Activated CD4-positive, alpha-beta memory T cell treated with anti-CD3 and anti-CD28 coated beads, Interleukin-2, amount 10 ng/mL, durations not matched to agents 7 days and 5 days (primary cell): ENCODE results near the gene DYSF. TPM values are rescaled to one million over a fixed set of nuclear protein-coding genes. Genes with fewer than 3 reads are reported as not detected.

Experiments used
- CTCF ChIA-PET: fragments of 350-600 bp; sonication (Branson Sonifier 250); formaldehyde crosslinking; loops from one replicate; lab custom pipeline; 2021; ENCODE audit warnings: antibody characterized with exemption, inconsistent platforms; lab: Charles Lee
- POLR2A ChIA-PET: fragments of 350-600 bp; sonication (Branson Sonifier 250); formaldehyde crosslinking; loops from one replicate; lab custom pipeline; 2021; ENCODE audit warnings: antibody characterized with exemption; lab: Charles Lee
- DNase-seq: peaks from one replicate; pipeline ENCODE4 v3.0.0-alpha.2; 2020
- H3K27ac Mint-ChIP-seq: one replicate; pipeline ENCODE4 v1.8.0; 2021; ENCODE audit warnings: mild to moderate bottlenecking, mixed read lengths
- H3K27me3 Mint-ChIP-seq: one replicate; pipeline ENCODE4 v1.8.0; 2021; ENCODE audit warnings: mixed read lengths
- H3K36me3 Mint-ChIP-seq: one replicate; pipeline ENCODE4 v1.8.0; 2021; ENCODE audit warnings: low read depth, mixed read lengths
- H3K4me1 Mint-ChIP-seq: one replicate; pipeline ENCODE4 v1.8.0; 2021; ENCODE audit warnings: mixed read lengths
- H3K4me3 Mint-ChIP-seq: one replicate; pipeline ENCODE4 v1.8.0; 2021; ENCODE audit warnings: mild to moderate bottlenecking, mixed read lengths
- H3K9me3 Mint-ChIP-seq: one replicate; pipeline ENCODE4 v1.8.0; 2021; ENCODE audit warnings: mixed read lengths
- total RNA-seq, 2 experiments: library from RNA; stranded (reverse); gene quantifications; one replicate each; pipeline ENCODE4 v1.2.3, GENCODE V29; 2021

DYSF gene
- total RNA-seq, 2 experiments from 2014 or later, result not detected

DNA sequence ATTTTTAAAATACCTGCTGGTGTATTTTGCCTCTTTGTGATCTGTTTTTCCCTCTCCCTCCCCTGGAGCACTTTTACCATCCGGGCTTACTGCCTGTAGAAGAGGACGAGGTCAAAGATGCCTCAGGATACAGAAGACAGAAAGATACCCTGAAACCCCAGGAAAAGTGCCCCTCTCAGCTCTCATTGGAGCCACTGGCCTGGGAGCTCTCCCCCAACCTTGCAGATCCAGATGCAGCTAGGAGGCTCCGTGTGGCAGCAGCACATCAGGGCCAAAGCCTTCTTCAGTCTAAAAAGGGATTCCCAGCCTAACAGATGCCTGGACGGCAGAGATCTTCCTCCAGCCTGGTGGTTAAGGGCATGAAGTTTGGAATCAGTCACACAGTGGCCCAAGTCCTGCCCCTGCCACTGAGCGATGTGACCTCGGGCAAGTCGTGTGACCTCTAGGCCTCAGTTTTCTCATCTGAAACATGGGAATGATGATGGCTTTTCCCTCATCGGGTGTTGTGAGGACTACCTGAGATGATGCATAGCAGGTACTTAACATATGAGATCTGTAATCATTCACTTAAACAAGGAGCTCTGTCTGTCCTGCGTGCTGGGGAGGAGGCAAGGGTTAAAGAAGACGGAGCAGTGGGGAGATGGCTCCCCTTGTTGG is 239.4 kb downstream of the DYSF start:
- DNase-seq, result no peak
- Mint-ChIP-seq H3K36me3 (no peaks in the 10 kb centered on the region), H3K9me3 (no peaks in the 10 kb centered on the region), H3K27me3 (no peaks in the 10 kb centered on the region), H3K4me3 (no peak overlapping the region), H3K4me1 (no peaks in the 10 kb centered on the region), H3K27ac (no peak overlapping the region)
- ChIA-PET CTCF (no interaction called here), POLR2A (no interaction called here)

DNA sequence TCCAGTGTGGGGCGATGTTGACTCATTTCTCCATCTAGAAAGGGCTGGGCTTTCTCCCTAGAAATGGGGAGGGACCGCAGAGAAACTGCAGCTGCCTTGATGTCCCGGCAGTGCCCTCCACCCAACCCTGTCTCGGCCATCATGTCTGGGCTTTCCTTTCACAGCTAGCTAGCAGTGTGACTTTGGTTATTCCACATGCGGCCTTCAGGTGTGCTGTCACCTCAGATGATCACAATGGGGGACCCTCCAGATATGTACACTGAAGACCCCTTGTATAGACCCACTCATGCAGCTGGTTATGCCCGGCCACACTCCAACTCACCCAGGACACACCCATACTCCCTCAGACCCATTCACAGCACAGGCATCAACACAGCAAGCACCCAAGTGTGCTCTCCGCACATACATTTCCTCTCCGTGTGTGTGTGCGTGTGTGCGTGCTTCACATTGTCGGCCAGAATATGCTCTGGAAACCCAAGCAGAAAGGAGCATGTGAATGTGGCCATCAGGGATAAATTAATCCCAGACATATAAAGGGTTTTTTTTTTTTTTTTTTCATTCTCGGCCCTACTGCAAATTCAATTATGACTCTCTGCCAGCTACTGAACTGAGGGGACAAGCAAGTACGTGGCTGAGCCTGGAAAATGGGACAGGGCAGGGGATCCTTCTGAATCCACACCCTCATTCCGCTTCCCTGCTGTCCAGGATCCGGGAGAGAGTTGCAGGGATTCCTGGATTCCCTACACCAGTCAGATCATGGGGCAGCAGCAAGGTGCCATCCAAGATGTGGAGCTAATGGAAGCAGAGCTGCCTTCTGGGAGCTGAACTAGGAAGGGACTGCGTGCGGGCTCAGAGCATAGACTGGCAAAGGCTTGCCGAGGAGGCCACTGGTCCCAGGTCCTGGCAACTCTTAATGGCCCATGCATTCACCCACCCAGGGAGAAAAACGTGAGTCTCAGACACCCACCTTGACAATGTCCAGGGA is 240.2 kb downstream of the DYSF start:
- DNase-seq, result no peak
- Mint-ChIP-seq H3K27ac (no peak overlapping the region), H3K4me3 (no peak overlapping the region), H3K4me1 (no peaks in the 10 kb centered on the region), H3K9me3 (no peaks in the 10 kb centered on the region), H3K27me3 (no peaks in the 10 kb centered on the region), H3K36me3 (no peaks in the 10 kb centered on the region)
- CTCF ChIA-PET, result no interaction called here
- POLR2A ChIA-PET, result no interaction called here

DNA sequence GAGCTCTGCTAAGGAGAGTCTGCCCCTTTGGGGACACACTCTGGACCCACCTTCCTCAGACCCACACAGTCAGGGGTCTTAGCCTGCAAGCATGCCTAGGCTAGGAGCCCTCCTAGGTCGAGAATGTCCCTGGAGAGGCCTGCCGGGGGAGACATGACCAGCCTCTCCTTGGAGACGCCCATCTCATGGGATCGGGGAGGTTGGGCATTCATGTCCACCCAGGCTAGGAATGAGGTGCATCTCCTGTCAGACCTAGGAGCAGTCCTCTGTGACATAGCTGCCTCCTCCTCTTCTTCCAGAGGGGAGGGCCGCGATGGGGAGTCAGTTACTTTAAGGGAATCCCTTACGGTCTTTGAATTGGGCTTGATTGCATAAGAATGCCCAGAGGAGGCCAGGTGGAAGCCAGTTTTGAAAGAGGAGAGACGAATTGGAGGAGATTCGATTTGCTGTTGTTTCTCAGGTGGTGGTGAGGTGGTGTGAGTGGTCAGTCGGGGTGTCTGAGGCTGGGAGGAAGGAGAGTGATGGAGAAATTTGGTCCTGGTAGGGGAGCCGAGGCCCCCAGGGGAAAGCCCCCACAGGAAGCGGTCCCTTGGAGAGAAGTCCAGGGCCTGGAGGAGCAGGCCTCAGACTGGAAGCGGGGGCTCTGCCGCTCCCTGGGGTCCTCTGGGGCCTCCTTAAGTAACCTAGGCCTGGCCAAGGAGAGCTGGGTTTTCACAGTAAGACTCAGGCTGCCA is 241.3 kb downstream of the DYSF start:
- ChIA-PET CTCF (no interaction called here), POLR2A (no interaction called here)
- H3K9me3 Mint-ChIP-seq, result no peaks in the 10 kb centered on the region
- H3K27me3 Mint-ChIP-seq, result no peaks in the 10 kb centered on the region
- no peak overlapping the region for H3K27ac Mint-ChIP-seq
- DNase-seq, result no peak
- H3K36me3 Mint-ChIP-seq, result no peaks in the 10 kb centered on the region
- H3K4me1 Mint-ChIP-seq, result no peaks in the 10 kb centered on the region
- H3K4me3 Mint-ChIP-seq, result no peak overlapping the region

DNA sequence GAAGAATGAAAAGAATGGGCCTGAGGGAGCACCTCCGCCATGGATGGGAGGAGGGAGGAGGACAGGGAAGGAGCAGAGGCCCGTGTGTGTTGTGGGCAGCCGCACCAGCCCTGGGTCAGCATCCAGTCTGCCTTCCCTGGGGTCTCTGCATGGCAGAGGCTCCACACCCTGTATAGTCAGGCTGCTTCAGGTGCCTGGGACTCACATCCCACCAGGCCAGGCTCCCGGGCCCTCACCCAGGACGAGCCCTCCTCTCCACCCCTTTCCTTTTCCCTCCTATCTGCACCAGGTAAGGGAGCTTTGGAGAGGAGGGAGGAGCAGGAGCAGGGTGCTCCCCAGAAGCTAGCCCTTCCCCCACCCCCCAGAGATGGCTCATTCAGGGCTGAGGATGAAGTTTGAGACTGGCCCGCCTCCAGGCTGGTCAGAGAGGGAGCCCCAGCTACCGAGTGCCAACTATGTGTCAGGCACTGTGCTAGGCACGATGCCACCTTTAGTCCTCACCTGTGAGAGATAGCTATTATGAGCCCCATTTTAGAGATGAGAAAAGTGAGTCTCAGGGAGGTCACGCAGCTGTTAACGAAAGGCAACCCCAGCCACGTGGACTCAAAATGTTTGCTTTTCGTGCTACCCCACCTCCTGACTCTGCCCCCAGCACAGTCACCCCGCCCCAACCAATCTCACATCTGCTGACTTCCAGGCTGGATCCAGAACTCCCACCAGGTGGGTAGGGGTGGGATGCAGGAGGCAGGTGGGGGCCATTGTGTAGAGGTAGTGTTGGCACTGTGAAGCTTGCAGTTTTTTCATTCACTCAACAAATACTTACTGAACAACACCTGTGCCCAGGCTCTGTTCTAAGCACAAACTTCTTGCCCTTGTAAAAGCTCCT is 242.1 kb downstream of the DYSF start:
- Mint-ChIP-seq H3K4me3 (no peak overlapping the region), H3K27ac (no peak overlapping the region), H3K9me3 (no peaks in the 10 kb centered on the region), H3K36me3 (no peaks in the 10 kb centered on the region), H3K27me3 (no peaks in the 10 kb centered on the region), H3K4me1 (no peaks in the 10 kb centered on the region)
- ChIA-PET CTCF (no interaction called here), POLR2A (no interaction called here)
- no peak for DNase-seq

DNA sequence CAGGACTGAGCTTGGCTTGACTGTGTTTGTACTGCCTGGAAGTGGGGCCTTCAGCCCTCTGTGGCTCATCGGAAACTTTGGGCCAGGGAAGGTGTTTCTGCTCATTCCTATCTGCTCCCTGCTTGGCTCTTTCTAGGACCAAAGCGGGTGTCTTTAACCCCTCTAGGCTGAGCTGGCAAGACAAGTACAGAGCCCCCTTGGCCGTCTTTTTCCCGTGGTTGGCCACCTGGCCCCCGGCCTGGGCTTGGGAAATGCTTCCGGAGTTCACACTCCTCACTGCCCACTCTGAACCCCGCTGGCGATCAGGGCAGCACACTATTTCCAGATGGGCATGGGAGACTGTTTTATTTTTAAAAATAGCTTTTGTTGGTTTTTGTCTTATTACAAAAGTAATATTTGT is 243.0 kb downstream of the DYSF start:
- Mint-ChIP-seq H3K4me1 (no peaks in the 10 kb centered on the region), H3K27ac (no peak overlapping the region), H3K9me3 (no peaks in the 10 kb centered on the region), H3K27me3 (no peaks in the 10 kb centered on the region), H3K36me3 (no peaks in the 10 kb centered on the region), H3K4me3 (no peak overlapping the region)
- DNase-seq, result no peak
- CTCF ChIA-PET, result no interaction called here
- POLR2A ChIA-PET, result no interaction called here

DNA sequence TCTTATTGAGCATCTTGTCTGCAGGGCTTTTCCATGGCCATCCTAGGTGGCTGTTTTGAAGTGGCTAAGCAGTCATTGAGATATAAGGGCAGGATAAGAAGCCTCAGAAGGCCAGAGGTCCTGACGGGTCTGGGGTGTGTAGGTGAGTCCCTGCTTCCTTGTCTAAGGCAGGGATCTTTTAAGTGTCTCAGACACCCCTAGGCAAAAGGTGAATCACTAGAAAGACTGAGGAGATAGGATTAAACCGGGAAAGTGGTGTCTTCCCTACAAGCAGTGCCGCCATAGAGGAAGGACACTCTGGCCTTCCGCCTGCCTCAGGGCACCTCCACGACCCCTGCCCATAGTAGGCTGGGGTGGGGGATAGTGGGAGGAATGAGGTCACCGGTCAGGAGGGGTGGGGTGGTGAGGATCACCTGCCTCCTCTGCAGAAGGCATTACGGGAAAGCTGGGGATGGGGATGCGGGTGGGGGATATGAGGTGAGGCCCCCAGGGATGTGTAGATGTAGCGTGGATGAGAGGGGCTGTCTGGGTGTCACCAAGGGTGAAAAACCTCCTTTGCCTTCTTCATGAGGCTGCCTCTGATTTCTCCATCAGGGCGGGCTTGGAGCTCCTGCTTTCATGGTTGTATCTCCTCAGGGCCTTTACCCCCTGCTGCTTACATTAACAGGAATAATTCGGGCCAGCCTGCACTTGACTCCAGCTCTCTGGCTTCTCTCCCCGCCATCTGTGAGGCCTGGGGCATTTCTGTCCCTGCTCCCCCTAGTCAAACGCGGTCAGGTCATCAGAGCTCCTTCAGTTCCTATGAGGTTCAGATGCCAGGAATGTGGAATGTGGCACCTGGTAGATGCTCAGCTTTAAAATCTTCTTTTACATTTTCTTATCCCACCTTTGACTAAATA is 244.0 kb downstream of the DYSF start:
- Mint-ChIP-seq H3K27ac (no peak overlapping the region), H3K27me3 (no peaks in the 10 kb centered on the region), H3K9me3 (no peaks in the 10 kb centered on the region), H3K4me3 (no peak overlapping the region), H3K4me1 (no peaks in the 10 kb centered on the region), H3K36me3 (no peaks in the 10 kb centered on the region)
- CTCF ChIA-PET, result no interaction called here
- POLR2A ChIA-PET, result no interaction called here
- no peak for DNase-seq

DNA sequence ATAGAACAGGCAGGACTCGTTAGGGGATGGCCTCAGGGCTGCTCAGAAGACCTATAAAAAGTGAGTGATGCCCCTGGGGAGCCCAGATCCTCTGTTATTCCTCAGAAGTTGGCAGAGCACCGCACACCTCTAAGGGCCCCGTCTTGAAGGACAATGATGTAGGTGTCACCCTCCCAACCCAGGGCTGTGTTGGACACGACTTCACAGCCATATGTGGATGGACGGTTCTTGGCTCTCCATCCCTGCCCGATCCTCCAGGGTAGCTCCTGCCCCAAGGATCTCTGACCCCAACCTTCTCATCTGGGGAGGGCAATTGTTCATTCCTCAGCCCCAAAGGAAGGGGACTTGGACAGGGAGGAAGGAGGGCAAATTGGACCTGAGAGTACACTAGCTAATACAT is 246.1 kb downstream of the DYSF start:
- CTCF ChIA-PET, result no interaction called here
- Mint-ChIP-seq H3K4me3 (no peak overlapping the region), H3K36me3 (no peaks in the 10 kb centered on the region), H3K27me3 (no peaks in the 10 kb centered on the region), H3K9me3 (no peaks in the 10 kb centered on the region), H3K4me1 (no peaks in the 10 kb centered on the region), H3K27ac (no peak overlapping the region)
- DNase-seq, result no peak
- POLR2A ChIA-PET, result no interaction called here

DNA sequence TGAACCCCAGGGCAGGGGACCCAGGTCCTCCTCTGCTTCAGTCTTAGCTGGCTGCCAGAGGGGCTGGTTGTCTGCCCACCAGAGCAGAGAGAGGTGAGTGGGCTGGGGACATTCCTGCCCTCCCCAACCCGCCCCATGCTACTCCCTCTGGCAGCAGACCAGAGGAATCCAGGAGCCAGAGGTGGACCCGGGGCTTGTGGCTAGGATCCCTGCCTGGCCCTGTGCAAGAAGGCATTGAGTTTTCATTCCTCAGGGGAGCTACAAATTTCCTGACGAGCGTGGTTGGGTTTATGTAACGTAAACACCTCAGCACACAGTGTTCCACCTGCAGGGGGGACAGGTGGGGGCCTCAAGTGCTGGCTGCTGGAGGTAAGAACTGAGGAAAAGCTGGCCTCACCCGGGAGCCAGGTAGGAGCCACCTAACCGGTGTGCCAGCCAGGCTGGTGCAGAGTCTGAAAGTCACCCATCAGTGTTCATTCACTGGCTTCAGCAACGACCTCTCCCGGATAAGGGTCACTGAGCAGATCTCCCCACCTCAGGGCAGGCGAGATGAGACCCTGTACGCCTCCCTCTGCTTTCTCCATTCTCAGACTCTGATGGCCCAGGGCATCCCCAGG is 246.8 kb downstream of the DYSF start:
- Mint-ChIP-seq H3K27me3 (no peaks in the 10 kb centered on the region), H3K27ac (no peak overlapping the region), H3K4me3 (no peak overlapping the region), H3K4me1 (no peaks in the 10 kb centered on the region), H3K36me3 (no peaks in the 10 kb centered on the region), H3K9me3 (no peaks in the 10 kb centered on the region)
- ChIA-PET POLR2A (no interaction called here), CTCF (no interaction called here)
- DNase-seq, result no peak

DNA sequence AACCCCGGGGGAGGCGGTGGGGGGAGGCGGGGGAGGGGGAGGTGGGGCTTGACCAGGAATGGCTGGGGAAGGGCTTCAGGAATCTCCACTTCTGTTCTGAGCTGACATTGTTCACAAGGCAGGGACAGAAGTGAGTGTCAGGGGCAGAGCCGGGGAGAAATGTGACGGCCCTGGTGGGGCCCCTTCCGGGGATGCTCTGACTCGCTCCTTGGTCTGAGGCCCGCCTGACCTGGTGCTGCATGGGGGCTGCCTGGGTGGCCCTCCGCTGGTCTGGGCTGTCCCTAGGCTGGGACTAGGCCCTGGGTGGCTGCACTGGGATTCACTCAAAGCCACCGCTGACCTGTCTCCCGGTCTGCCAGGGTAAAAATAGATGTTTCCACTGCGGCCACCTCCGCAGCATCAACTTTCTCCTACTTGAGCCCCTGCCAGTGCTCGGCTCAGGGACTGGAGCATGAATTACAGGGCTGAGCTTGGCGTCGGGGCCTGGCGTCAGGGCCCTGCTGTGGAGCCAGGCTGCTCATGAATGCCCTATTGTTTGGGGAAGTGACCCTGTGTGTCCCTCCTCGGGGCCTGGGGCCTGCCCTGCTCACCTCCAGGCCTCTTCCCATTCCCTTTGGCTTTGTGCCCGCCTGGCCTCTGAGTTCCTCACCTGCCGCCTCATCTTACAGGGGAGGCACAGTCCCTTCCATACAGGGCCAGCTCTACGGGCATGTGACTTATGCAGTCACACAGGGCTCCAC is 247.5 kb downstream of the DYSF start:
- ChIA-PET POLR2A (no interaction called here), CTCF (no interaction called here)
- Mint-ChIP-seq H3K9me3 (no peaks in the 10 kb centered on the region), H3K36me3 (no peaks in the 10 kb centered on the region), H3K27ac (no peak overlapping the region), H3K4me3 (no peak overlapping the region), H3K27me3 (no peaks in the 10 kb centered on the region), H3K4me1 (no peaks in the 10 kb centered on the region)
- no peak for DNase-seq

DNA sequence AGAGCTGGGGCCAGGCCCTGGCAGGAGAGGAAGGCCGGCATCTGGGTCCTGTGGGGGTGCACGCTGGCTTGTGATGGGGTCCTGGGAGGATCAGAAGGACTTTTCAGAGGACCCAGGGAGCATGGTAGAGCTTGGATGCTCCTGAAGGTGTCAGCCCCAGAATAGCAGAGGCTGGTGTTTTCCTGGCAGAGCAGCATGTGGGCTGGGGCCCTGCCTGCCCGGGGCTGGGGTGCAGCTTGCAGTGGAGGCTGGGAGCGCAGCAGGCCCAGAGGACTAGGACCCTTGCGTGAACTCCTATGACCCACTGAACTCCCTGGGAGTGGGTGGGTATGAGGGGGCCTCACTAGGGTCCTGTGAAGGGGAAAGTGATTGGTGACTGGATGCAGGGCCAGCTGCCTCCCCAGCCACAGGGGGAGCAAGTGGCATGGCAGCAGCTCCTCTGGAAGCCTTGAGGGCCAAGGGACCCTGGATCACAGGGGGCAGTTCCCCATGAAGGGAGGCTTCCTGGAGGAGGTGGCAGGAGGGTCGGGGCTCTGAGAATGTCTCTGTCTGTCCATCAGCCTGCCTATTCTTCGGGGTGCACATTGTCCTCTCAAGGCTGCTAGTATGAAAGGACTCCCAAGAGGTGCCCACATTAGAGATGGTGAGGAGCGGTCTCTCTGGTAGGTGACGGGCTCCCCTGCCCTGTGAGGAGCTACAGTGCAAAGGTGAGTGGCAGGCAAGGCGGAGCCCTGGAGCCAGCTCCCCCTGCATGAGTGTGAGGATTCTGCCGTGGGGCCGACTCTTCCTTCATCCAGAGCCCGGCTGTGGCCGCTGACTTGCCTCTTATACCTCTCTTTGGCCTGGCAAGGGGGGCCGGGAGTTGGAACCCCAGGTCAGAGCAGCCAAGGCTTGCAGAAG is 249.0 kb downstream of the DYSF start:
- no peaks in the 10 kb centered on the region for H3K27me3 Mint-ChIP-seq
- no peak for DNase-seq
- H3K36me3 Mint-ChIP-seq, result no peaks in the 10 kb centered on the region
- no peak overlapping the region for H3K4me3 Mint-ChIP-seq
- H3K27ac Mint-ChIP-seq, result no peak overlapping the region
- no peaks in the 10 kb centered on the region for H3K4me1 Mint-ChIP-seq
- CTCF ChIA-PET, result no interaction called here
- POLR2A ChIA-PET, result no interaction called here
- H3K9me3 Mint-ChIP-seq, result no peaks in the 10 kb centered on the region
